Prostate gland (tissue), 2 donors: ENCODE measurements around the gene PCLO.

Source experiments
- POLR2A ChIP-seq: fragments of 450-650 bp; IDR thresholded peaks from one replicate; pipeline ENCODE4 v1.6.1; 2016; ENCODE audit warnings: antibody characterized with exemption, mild to moderate bottlenecking
- TF ChIP-seq, protein P1 (sequence below), 4 experiments: fragments of 200-600 bp in 2 of 4; fragments of 450-650 bp in 2 of 4; sonication (generic) in 2 of 4; IDR thresholded peaks; 1 replicate in 3 of 4; 2 replicates in 1 of 4; pipeline ENCODE4 v1.5.1; 2016 to 2019; ENCODE audit warnings: antibody characterized with exemption in 4 of 4, mild to moderate bottlenecking in 2 of 4, moderate library complexity in 2 of 4

DNA sequence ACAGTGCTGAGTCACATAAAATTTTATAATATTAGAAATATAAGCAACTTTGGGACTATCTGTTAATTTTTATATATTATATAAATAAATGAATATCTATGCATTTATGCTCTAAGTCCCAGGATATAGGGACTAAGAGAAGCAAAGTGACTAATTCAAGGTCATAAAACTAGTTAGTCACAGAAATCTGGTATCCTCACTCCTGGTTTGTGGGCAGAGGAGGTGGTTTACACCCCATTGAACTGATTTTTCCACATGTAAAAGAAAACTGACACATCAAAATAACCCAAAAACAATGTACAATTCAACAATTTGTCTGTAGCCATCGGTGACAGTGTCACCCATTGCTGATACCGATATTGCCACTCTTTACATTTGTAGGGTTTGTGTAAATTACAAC is 3.0 kb downstream of the PCLO start:
- TF ChIP-seq, protein P1, sequence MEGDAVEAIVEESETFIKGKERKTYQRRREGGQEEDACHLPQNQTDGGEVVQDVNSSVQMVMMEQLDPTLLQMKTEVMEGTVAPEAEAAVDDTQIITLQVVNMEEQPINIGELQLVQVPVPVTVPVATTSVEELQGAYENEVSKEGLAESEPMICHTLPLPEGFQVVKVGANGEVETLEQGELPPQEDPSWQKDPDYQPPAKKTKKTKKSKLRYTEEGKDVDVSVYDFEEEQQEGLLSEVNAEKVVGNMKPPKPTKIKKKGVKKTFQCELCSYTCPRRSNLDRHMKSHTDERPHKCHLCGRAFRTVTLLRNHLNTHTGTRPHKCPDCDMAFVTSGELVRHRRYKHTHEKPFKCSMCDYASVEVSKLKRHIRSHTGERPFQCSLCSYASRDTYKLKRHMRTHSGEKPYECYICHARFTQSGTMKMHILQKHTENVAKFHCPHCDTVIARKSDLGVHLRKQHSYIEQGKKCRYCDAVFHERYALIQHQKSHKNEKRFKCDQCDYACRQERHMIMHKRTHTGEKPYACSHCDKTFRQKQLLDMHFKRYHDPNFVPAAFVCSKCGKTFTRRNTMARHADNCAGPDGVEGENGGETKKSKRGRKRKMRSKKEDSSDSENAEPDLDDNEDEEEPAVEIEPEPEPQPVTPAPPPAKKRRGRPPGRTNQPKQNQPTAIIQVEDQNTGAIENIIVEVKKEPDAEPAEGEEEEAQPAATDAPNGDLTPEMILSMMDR (IDR thresholded peaks at IDR 0.05) = no peak
- no peak for TF ChIP-seq POLR2A
